MM.1S (cell line): ENCODE measurements around the gene CEP164.

Source experiments
- CTCF ChIP-seq: fragments of 300-600 bp; sonication (generic); IDR thresholded peaks from 2 replicates; pipeline ENCODE4 v1.5.1; 2016; ENCODE audit warnings: antibody characterized with exemption, low read length, mixed read lengths
- EZH2 ChIP-seq: fragments of 300-600 bp; sonication (generic); optimal IDR thresholded peaks from 2 replicates; pipeline ENCODE3; 2017; ENCODE audit warnings: low read depth, mild to moderate bottlenecking, antibody characterized with exemption, low read length, mixed read lengths
- EZH2phosphoT487 ChIP-seq: fragments of 300-600 bp; sonication (generic); IDR thresholded peaks from 2 replicates; pipeline ENCODE4 v1.6.1; 2018; ENCODE audit warnings: antibody characterized with exemption, low read length

- TF ChIP-seq CTCF = no peak
- no peak for TF ChIP-seq EZH2
- TF ChIP-seq EZH2phosphoT487 = no peak
Observed at GRCh38 chr11:117384045-117384444, 56.4 kb downstream of the CEP164 start.
